ENCODE data around the gene TRIM17.

The TRIM17 gene

DNA sequence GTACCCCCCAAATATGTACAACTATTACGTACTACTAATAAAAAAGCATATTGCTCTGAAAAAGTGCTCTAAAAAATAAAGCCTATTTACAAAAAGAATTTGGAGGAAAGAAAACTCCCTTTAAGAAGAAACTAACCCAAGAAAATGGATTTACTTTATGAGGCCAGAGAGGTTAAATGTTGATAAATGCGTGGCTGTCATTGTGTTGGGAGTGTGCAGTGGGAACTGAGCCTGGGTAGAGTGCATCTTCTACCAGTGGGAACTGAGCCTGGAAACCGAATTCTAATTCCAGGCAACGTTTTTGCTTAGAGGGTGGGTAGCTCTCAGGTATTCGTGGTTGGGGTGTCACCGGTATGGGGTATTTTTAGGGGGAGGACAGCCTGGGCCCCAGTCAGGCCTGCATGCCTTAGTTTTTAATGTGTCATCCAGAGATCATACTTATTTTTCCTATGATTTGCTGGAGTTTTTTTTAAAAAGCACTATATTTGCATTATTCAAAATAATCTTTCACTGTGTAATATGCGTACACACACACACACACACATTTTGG, 46.4 kb upstream of the TRIM17 start:
- Histone ChIP-seq H3K9me3 (ENCODE audit: severe bottlenecking) (no peaks in the 10 kb centered on the region), H3K27ac (no peak overlapping the region), H3K27me3 (ENCODE audit: insufficient read depth, low read depth, severe bottlenecking) (no peaks in the 10 kb centered on the region), H3K36me3 (no peaks in the 10 kb centered on the region), H3K4me3 (ENCODE audit: low read depth, low read length) (no peak overlapping the region)
- DNase-seq: no peak
- TF ChIP-seq, protein P1, sequence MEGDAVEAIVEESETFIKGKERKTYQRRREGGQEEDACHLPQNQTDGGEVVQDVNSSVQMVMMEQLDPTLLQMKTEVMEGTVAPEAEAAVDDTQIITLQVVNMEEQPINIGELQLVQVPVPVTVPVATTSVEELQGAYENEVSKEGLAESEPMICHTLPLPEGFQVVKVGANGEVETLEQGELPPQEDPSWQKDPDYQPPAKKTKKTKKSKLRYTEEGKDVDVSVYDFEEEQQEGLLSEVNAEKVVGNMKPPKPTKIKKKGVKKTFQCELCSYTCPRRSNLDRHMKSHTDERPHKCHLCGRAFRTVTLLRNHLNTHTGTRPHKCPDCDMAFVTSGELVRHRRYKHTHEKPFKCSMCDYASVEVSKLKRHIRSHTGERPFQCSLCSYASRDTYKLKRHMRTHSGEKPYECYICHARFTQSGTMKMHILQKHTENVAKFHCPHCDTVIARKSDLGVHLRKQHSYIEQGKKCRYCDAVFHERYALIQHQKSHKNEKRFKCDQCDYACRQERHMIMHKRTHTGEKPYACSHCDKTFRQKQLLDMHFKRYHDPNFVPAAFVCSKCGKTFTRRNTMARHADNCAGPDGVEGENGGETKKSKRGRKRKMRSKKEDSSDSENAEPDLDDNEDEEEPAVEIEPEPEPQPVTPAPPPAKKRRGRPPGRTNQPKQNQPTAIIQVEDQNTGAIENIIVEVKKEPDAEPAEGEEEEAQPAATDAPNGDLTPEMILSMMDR (IDR thresholded peaks at IDR 0.05; ENCODE audit: low read depth, low read length): no peak

DNA sequence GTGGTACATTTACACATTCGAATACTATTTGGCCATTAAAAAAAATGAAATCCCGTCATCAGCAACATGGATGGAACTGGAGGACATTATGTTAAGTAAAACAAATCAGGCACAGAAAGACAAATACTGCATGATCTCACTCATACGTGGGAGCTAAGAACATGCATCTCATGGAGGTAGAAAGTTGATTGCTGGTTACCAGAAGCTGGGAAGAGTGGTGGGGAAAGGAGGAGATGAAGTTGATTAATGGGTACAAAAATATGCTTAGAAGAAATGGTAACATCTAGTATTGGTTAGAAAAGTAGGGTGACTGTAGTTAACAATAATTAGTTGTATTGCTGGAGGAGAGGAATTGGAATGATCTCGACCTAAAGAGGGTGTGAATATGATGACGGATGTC, 45.9 kb upstream of the TRIM17 start:
- H3K9me3 ChIP-seq (ENCODE audit: severe bottlenecking): no peaks in the 10 kb centered on the region
- TF ChIP-seq, protein P1 (IDR thresholded peaks at IDR 0.05; ENCODE audit: low read depth, low read length): no peak
- no peak overlapping the region for H3K4me3 ChIP-seq (ENCODE audit: low read depth, low read length)
- no peak for DNase-seq
- no peak overlapping the region for H3K27ac ChIP-seq
- no peaks in the 10 kb centered on the region for H3K27me3 ChIP-seq (ENCODE audit: insufficient read depth, low read depth, severe bottlenecking)
- H3K36me3 ChIP-seq: no peaks in the 10 kb centered on the region

DNA sequence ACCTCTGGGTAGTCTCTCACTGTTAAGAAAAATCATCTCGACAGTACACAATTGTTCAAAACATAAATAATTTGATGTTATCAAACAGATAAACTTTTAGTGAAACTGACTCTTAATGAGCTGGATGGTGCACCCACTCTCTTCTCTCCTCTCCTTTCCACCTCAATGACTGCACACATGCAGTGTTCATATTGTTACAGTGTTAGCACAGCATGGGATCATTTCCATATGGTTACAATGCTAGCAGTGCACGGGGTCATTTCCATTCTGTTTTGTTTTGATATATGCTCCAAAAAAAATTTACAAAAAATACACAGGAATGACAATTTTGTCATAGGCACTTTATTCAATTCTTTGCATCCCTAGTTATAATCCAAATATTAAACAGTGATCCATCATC, 44.2 kb upstream of the TRIM17 start:
- Histone ChIP-seq H3K36me3 (no peaks in the 10 kb centered on the region), H3K27me3 (ENCODE audit: insufficient read depth, low read depth, severe bottlenecking) (no peaks in the 10 kb centered on the region), H3K4me3 (ENCODE audit: low read depth, low read length) (no peak overlapping the region), H3K27ac (no peak overlapping the region), H3K9me3 (ENCODE audit: severe bottlenecking) (no peaks in the 10 kb centered on the region)
- DNase-seq: no peak
- TF ChIP-seq, protein P1 (IDR thresholded peaks at IDR 0.05; ENCODE audit: low read depth, low read length): no peak

GRCh38 chr1:228459091-228459993, 42.7 kb upstream of the TRIM17 start:
- H3K27me3 ChIP-seq (ENCODE audit: insufficient read depth, low read depth, severe bottlenecking): no peaks in the 10 kb centered on the region
- peak; percentile 56 for DNase-seq
- no peaks in the 10 kb centered on the region for H3K9me3 ChIP-seq (ENCODE audit: severe bottlenecking)
- TF ChIP-seq, protein P1 (IDR thresholded peaks at IDR 0.05; ENCODE audit: low read depth, low read length): peak; percentile 59
- peak overlapping the region; percentile 78 for H3K4me3 ChIP-seq (ENCODE audit: low read depth, low read length)
- no peak overlapping the region for H3K27ac ChIP-seq
- no peaks in the 10 kb centered on the region for H3K36me3 ChIP-seq

GRCh38 chr1:228457396-228458176, 40.9 kb upstream of the TRIM17 start:
- Histone ChIP-seq H3K9me3 (ENCODE audit: severe bottlenecking) (no peaks in the 10 kb centered on the region), H3K4me3 (ENCODE audit: low read depth, low read length) (peak overlapping the region; percentile 78), H3K36me3 (no peaks in the 10 kb centered on the region), H3K27ac (peak overlapping the region; percentile 93), H3K27me3 (ENCODE audit: insufficient read depth, low read depth, severe bottlenecking) (no peaks in the 10 kb centered on the region)
- DNase-seq: peak; percentile 85
- TF ChIP-seq, protein P1 (IDR thresholded peaks at IDR 0.05; ENCODE audit: low read depth, low read length): peak; percentile 22; the same call in 1 of the 2 replicates
